GM12875 (cell line): ENCODE results near the gene PLA2G12B.
"Not testable (repeated sequence)": the region's sequence is repeated elsewhere in the genome, so short reads cannot be mapped to it uniquely, and the experiment has no call there.

Source experiments
- H3K4me3 ChIP-seq: one replicate; pipeline ENCODE4 v1.5.1; 2011; ENCODE audit warnings: low read depth, low read length, control low read depth
- CTCF ChIP-seq: IDR thresholded peaks from 2 replicates; pipeline ENCODE4 v1.5.1; 2011; ENCODE audit warnings: low read depth, mild to moderate bottlenecking, control low read depth, inconsistent platforms, low read length, moderate library complexity, borderline replicate concordance; ENCODE audit not compliant: insufficient read depth

Gene PLA2G12B

GRCh38 chr10:72932259-72933015 is 22.2 kb downstream of the PLA2G12B start:
- TF ChIP-seq CTCF = no peak
- H3K4me3 ChIP-seq = no peak overlapping the region

- no peak overlapping the region for H3K4me3 ChIP-seq
- no peak for TF ChIP-seq CTCF
Observed at GRCh38 chr10:72930276-72930675, 24.3 kb downstream of the PLA2G12B start.

GRCh38 chr10:72928798-72929197 is 25.8 kb downstream of the PLA2G12B start:
- TF ChIP-seq CTCF = no peak
- no peak overlapping the region for H3K4me3 ChIP-seq

- TF ChIP-seq CTCF = no peak
- no peak overlapping the region for H3K4me3 ChIP-seq
Observed at GRCh38 chr10:72927485-72927884, 27.1 kb downstream of the PLA2G12B start.

- no peak overlapping the region for H3K4me3 ChIP-seq
- no peak for TF ChIP-seq CTCF
Observed at GRCh38 chr10:72925951-72926465, 28.6 kb downstream of the PLA2G12B start.

- TF ChIP-seq CTCF = no peak
- no peak overlapping the region for H3K4me3 ChIP-seq
Observed at GRCh38 chr10:72924351-72924750, 30.3 kb downstream of the PLA2G12B start.

- H3K4me3 ChIP-seq = not testable (repeated sequence)
Observed at GRCh38 chr10:72921147-72921683, 33.4 kb downstream of the PLA2G12B start.
